ENCODE data around the gene LPAR6.

DNA sequence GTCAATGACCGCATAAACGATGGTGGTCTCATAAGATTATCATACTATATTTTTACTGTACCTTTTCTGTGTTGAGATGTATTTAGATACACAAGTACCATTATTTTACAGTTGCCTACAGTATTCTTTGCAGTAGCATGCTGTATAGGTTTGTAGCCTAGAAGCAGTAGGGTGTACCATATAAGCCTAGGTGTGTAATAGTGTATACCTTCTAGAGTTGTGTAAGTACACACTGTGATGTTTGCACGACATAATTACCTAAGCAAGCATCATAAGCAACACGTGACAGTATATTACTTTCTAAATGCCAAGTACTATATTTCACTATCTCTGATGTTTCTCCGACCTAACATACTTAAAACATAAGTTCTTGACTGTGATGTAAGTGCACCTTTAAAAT lies 2.7 kb downstream of the LPAR6 start:
- TF ChIP-seq EZH2 (IDR thresholded peaks at IDR 0.05): no peak
- no peak for TF ChIP-seq POLR2AphosphoS5 (IDR thresholded peaks at IDR 0.05; ENCODE audit: borderline replicate concordance, low read depth, low read length)
